Activated CD8-positive, alpha-beta memory T cell treated with anti-CD3 and anti-CD28 coated beads, Interleukin-2, amount 50 U/mL, for 24 hours (primary cell): Measurements from ENCODE around the gene WHRN.

Experiments used
- DNase-seq: peaks from one replicate; pipeline ENCODE4 v3.0.0-alpha.2; 2020; ENCODE audit errors: extremely low read depth

The WHRN gene

GRCh38 chr9:114492991-114493390, 12.3 kb downstream of the WHRN start:
- DNase-seq, result no peak

DNA sequence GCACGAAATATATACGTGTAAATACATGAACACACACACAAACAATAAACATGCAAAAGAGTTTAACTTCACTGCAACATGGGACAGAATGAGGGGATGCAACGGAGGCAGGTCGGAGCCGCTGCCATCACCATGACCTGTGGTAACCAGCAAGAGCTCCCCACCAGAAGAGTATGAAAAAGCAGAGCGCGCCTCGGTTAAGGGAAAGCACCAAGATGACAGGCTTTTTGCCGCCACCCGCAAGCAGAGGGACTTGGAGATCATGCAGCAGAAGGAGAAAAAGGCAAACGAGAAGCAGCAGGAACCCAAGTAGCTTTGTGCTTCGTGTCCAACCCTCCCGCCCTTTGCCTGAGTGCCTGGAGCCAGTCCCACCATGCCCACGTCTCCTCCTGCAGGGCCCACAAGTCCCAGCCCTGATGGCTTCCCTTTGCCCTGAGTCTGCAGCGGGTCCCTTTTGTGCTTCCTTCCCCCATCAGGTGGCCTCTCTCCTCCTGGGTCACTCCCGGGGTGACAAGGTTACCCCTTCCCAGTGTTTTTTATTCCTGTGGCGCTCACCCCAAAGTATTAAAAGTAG, 13.8 kb downstream of the WHRN start:
- DNase-seq, result no peak

DNA sequence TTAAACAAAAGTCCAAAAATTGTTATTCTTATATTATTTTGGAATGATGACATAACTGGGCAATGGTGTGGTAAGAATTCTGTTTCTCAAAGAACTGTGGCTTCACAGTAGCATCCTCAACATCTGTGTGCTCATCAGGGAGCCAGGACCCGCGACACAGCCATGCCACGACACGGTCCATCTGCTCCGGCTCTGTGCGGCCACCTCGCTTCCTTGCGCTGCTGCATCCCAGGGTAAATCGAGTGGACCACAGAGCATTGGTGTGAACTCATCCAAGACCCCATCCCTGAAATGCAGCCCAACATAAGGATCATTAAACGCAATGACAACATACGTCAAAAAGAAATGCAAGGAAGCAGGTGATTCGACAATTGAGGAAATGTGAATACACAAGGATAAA, 15.3 kb downstream of the WHRN start:
- no peak for DNase-seq

DNA sequence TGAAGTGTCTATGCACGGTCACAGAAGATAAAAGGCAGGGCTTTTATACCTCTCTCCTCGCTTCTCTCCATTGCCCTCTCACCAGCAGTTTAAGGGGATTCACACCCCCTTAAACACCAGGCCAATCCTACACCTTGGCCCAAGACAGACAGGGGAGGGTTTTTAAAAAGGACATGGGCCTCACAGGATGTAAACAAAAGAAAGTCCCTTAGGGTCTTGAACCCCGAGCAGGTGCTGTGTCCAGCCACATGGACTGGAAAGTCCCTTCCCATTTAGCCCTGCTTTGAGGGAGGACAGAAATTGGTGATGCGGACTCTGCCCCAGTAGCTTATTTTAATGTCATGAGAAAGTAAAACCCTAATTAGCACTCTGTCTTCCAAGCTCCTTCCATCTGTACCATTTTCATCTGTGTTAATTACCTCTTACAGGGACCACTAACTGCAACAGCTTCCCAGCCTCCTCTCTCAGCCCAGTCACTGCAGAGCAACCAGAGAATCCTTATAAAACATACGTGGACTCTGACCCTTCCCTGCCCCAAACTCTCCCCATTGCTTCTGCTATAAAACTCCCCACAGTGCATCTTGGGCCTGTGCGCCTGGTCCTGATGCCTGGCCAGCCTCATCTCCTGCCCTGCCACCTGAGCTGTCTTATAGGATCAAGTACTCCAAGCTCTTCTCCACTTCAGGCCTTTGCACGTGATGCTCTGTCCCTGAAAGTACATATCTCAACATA, 16.7 kb downstream of the WHRN start:
- DNase-seq, result no peak

- peak; percentile 27 for DNase-seq
Observed at GRCh38 chr9:114487607-114488300, 17.5 kb downstream of the WHRN start.

- DNase-seq, result no peak
Observed at GRCh38 chr9:114486205-114486963, 18.9 kb downstream of the WHRN start.

DNA sequence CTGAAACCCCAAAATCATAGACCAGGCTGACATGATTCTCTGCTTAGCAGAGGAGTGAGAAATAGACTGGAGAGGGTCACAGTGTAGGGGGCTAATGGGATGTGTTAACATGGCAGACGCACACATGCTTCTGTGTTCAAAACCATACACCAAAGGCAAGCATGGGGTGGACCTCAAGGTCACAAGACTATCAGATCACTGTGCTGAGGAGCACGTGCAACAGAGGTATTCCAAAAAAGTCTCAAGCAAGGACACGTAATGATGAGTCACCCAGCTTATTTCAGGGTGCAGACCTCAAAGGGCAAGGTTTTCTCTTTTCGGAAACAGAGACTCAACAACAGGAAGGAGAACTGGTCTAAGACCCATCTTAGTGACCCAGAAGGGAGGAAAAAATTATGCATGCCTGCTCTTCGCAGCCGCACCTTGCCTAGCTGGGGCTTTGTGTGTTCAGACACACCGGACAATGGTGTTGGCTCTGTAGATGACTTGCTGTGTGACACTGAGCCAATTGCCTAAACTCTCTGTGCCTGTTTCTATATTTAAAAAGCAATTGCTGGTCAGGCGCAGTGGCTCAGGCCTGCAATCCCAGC, 20.3 kb downstream of the WHRN start:
- DNase-seq, result peak; percentile 17

DNA sequence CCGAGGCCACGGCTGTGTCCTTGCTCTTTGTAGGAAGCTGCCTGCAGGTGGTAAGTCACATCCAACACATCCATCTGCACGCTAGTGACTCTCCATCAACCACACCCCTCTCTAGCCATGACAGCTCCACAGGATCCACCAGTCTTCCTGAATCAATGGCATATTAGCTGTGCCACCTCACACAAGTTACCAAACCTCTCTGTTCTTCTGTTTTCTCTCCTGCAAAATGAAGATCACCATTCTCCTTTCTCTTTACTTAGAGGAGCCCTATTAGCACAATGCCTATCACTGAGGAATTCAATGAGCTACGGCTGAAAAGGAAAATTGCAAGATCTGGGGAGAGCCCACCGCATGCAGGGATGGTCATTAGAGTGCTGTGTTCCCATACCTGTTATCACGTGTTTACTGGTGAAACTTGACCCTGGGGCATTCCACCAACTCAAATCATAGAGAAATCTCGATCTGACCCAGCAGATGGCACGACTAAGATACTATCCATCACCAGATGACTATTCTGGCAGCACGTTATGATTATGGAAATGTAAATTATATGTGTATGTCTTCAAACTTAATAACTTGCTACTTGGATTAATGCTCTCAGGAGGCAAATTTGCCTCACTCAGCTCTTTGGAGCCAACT, 20.9 kb downstream of the WHRN start:
- no peak for DNase-seq

DNA sequence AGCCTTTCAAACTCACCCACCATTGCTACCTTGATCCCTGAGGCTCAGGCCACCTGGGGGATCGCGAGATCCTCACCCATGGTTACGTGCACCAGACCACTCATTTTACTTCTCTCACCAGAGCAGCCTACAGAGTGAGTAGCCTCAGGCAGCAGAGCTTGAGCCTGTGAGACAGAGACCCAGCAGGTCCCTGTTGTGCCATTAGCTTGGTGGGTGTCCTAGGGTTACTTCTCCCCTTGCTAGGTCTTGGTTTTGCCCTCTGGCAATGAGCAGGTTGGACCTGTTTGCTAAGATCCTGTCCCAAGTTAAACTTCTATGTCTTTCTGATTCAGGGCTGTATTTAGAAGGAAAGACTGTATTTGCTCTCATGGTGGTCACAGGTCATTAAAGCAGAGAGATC, 21.8 kb downstream of the WHRN start:
- no peak for DNase-seq

GRCh38 chr9:114482593-114482992, 22.7 kb downstream of the WHRN start:
- DNase-seq, result no peak

GRCh38 chr9:114481789-114482188, 23.5 kb downstream of the WHRN start:
- DNase-seq, result no peak

- DNase-seq, result no peak
Observed at GRCh38 chr9:114480746-114481435, 24.4 kb downstream of the WHRN start.

GRCh38 chr9:114478871-114479270, 26.4 kb downstream of the WHRN start:
- no peak for DNase-seq

- DNase-seq, result no peak
Observed at GRCh38 chr9:114478459-114478858, 26.8 kb downstream of the WHRN start.

DNA sequence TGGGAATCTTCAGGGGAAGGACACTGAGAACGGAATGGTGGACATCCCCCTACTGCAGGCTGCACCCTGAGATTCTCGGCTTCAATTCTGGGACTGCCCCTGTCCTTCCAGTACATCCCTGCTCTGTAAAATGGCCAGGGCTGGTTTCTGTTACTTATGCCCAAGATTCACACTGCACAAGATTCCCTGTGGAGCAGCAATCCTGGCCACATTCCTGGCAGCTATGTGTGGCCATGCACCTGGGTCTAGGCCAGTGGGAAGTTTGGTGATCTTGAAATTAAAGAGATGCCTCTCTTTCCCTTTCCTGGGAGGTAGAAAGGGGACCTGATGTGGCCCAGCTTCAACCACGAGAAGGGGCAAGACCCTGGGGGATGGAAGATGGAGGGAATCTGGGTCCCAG, 27.6 kb downstream of the WHRN start:
- DNase-seq, result no peak

DNA sequence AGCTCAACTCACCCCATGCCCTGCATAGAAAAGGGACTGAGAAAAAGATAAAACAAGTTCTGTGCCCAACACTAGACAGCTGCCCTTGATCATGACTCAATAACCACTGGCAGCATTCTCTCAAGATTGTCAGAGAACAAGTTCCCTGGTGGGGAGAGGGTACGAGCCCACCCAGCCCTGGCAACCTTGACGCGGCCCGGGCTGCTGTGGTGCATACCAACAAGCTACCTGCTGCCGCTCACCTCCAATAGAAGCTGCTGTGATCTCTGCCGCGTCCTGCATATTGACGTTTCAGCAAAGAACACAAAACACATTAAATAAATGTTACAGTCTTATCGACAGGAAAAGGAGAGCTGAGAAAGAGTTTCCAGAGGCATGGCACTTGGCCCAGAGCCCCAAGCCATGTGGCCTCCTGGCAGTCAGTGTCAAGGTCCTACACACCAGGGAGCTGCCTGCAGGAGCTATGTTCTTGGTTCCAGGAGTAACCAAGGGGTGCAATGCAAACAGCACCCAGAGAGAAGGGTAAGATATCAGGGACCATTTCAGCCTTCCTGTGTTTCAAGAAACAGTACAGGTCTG, 28.3 kb downstream of the WHRN start:
- DNase-seq, result no peak

GRCh38 chr9:114475412-114476135, 29.7 kb downstream of the WHRN start:
- no peak for DNase-seq

DNA sequence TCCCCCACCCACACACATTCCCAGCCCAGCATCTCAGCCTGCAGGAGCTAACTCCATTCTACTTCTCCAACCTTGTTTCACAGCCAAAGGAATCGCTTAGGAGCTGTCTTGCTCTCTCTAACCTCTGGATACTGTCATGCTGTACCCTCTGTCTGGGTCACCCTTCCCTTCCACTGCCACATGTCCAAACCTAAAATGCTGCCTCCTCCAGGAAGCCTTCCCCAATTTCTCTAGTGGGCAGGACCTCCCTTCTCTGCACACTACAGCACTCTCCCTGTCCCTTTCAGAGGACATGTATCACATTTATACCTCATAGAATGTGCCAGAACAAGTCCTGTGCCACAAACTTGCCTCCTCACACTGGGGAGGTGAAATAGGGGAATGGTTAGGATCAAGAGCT, 30.8 kb downstream of the WHRN start:
- no peak for DNase-seq

- DNase-seq, result no peak
Observed at GRCh38 chr9:114473447-114473801, 31.8 kb downstream of the WHRN start.
